NCI-H748 treated with DMSO at 0.1 percent for 48 hours (cell line): ENCODE results near the gene CLDN34.
A peak's percentile ranks its signal among the peaks of the same experiment; 100 is the strongest.

Source experiments
- DNase-seq: peaks from one replicate; lab custom pipeline; 2025; lab: John Stamatoyannopoulos, UW

CLDN34 gene

GRCh38 chrX:9966775-9967408, at the start of gene CLDN34:
Gene CLDN34, plus strand, starts transcription at chrX:9967358. Its CDS starts 0 bp downstream, at chrX:9967358.
- no peak for DNase-seq

- DNase-seq = no peak
Measured at GRCh38 chrX:9917861-9918260, 49.3 kb upstream of the CLDN34 start.

- DNase-seq = no peak
Measured at GRCh38 chrX:9919632-9920172, 47.5 kb upstream of the CLDN34 start.

- DNase-seq = no peak
Measured at GRCh38 chrX:9921407-9921806, 45.8 kb upstream of the CLDN34 start.

- no peak for DNase-seq
Measured at GRCh38 chrX:9923357-9923756, 43.8 kb upstream of the CLDN34 start.

GRCh38 chrX:9926002-9926401, 41.2 kb upstream of the CLDN34 start:
- DNase-seq = no peak

- DNase-seq = peak; percentile 7
Measured at GRCh38 chrX:9927698-9928482, 39.3 kb upstream of the CLDN34 start.

GRCh38 chrX:9935436-9935835, 31.7 kb upstream of the CLDN34 start:
- DNase-seq = no peak

GRCh38 chrX:9937761-9938160, 29.4 kb upstream of the CLDN34 start:
- DNase-seq = no peak

GRCh38 chrX:9938516-9938915, 28.6 kb upstream of the CLDN34 start:
- no peak for DNase-seq

- DNase-seq = no peak
Measured at GRCh38 chrX:9940421-9940820, 26.7 kb upstream of the CLDN34 start.

- DNase-seq = no peak
Measured at GRCh38 chrX:9942086-9942485, 25.1 kb upstream of the CLDN34 start.

- DNase-seq = no peak
Measured at GRCh38 chrX:9943420-9943819, 23.7 kb upstream of the CLDN34 start.

- peak; percentile 30 for DNase-seq
Measured at GRCh38 chrX:9947131-9947794, 19.9 kb upstream of the CLDN34 start.

- no peak for DNase-seq
Measured at GRCh38 chrX:9948406-9948805, 18.8 kb upstream of the CLDN34 start.

- DNase-seq = no peak
Measured at GRCh38 chrX:9952300-9952699, 14.9 kb upstream of the CLDN34 start.

- DNase-seq = no peak
Measured at GRCh38 chrX:9953396-9953795, 13.8 kb upstream of the CLDN34 start.

GRCh38 chrX:9955506-9955905, 11.7 kb upstream of the CLDN34 start:
- no peak for DNase-seq

GRCh38 chrX:9957743-9958142, 9.4 kb upstream of the CLDN34 start:
- no peak for DNase-seq

GRCh38 chrX:9958183-9958582, 9.0 kb upstream of the CLDN34 start:
- no peak for DNase-seq

GRCh38 chrX:9961750-9962149, 5.4 kb upstream of the CLDN34 start:
- no peak for DNase-seq

GRCh38 chrX:9977635-9978034, 10.5 kb downstream of the CLDN34 start:
- no peak for DNase-seq

GRCh38 chrX:9980401-9980800, 13.2 kb downstream of the CLDN34 start:
- DNase-seq = no peak
